Thyroid gland (tissue), 4 donors: ENCODE data around the gene DKK3. TPM values are rescaled to one million over a fixed set of nuclear protein-coding genes. Genes with fewer than 3 reads are reported as not detected.

ENCODE experiments used
- DNase-seq, 2 donors: peaks; one replicate each; pipeline ENCODE4 v3.0.0-alpha.2; 2019
- H3K27ac ChIP-seq, 3 donors: fragments of 200-600 bp; sonication (generic); 1 replicate in 2 of 3; 2 replicates in 1 of 3; pipeline ENCODE4 v1.5.1; 2016 to 2019; ENCODE audit warnings: mild to moderate bottlenecking in 1 of 3, moderate library complexity in 1 of 3
- H3K27me3 ChIP-seq: fragments of 200-600 bp; sonication (generic); one replicate; pipeline ENCODE4 v1.5.1; 2019
- H3K36me3 ChIP-seq, 2 donors: fragments of 200-600 bp; sonication (generic); one replicate each; pipeline ENCODE4 v1.5.1; 2016 to 2019
- H3K4me1 ChIP-seq, 2 donors: fragments of 200-600 bp; sonication (generic); one replicate each; pipeline ENCODE4 v1.5.1; 2017 to 2019
- H3K4me3 ChIP-seq, 3 donors: fragments of 200-600 bp; sonication (generic); replicated peaks in 1 of 3; 1 replicate in 2 of 3; 2 replicates in 1 of 3; pipeline ENCODE4 v1.5.1; 2016; ENCODE audit warnings: mild to moderate bottlenecking in 1 of 3
- H3K9me3 ChIP-seq: fragments of 200-600 bp; sonication (generic); one replicate; pipeline ENCODE4 v1.5.1; 2017
- CTCF ChIP-seq, 6 experiments: fragments of 200-600 bp in 3 of 6; fragments of 450-650 bp in 3 of 6; sonication (generic) in 3 of 6; IDR thresholded peaks; one replicate each; pipeline ENCODE4 v1.5.1; 2016 to 2019; ENCODE audit warnings: antibody characterized with exemption in 6 of 6, mild to moderate bottlenecking in 2 of 6, inconsistent platforms in 1 of 6, moderate library complexity in 1 of 6
- POLR2A ChIP-seq, 2 donors: fragments of 450-650 bp; IDR thresholded peaks; one replicate each; pipeline ENCODE4 v1.6.1; 2017; ENCODE audit warnings: antibody characterized with exemption in 2 of 2, mild to moderate bottlenecking in 2 of 2, moderate library complexity in 1 of 2
- WGBS, 2 donors: methylation state at CpG; one replicate each; pipeline ENCODE4 v1.1.5; 2017; 5-methylcytosine and 5-hydroxymethylcytosine counted together
- intact Hi-C: fragments of 100-400 bp; cut with DNase I; formaldehyde crosslinking; loops from one replicate; pipeline ENCODE4 v1.15.1; 2023
- total RNA-seq, 4 donors: library from RNA; depleted of rRNA; stranded (reverse); fragments of >200 nt; gene quantifications; one replicate each; pipeline ENCODE4 v1.2.3, GENCODE V29; 2016

Gene DKK3
- total RNA-seq, 4 donors from 2014 or later, result 15.1 to 72.0 (median 27.3) TPM

- Histone ChIP-seq H3K4me1 (no peaks in the 10 kb centered on the region), H3K36me3 (peaks cover 7 to 10% of the 10 kb centered on the region in 2 donors), H3K9me3 (no peaks in the 10 kb centered on the region), H3K4me3 (no peak overlapping the region), H3K27ac (no peak overlapping the region), H3K27me3 (no peaks in the 10 kb centered on the region)
- no peak for DNase-seq
- no peak for TF ChIP-seq POLR2A (IDR thresholded peaks at IDR 0.05)
- no peak for TF ChIP-seq CTCF (IDR thresholded peaks at IDR 0.05)
- 94 to 97% methylated on average over 2 of the region's 2 CpGs for WGBS, 2 donors
- intact Hi-C loops, result no loop called here
Measured at GRCh38 chr11:11946878-11947277, 61.5 kb downstream of the DKK3 start.

- 88 to 96% methylated on average over 2 of the region's 2 CpGs for WGBS, 2 donors
- Histone ChIP-seq H3K27ac (no peak overlapping the region), H3K4me3 (no peak overlapping the region), H3K9me3 (no peaks in the 10 kb centered on the region), H3K36me3 (peaks cover 7 to 14% of the 10 kb centered on the region in 2 donors), H3K27me3 (no peaks in the 10 kb centered on the region), H3K4me1 (no peaks in the 10 kb centered on the region)
- TF ChIP-seq CTCF (IDR thresholded peaks at IDR 0.05), result no peak
- no peak for TF ChIP-seq POLR2A (IDR thresholded peaks at IDR 0.05)
- DNase-seq, result no peak
- intact Hi-C loops, result no loop called here
Measured at GRCh38 chr11:11946180-11946579, 62.2 kb downstream of the DKK3 start.

DNA sequence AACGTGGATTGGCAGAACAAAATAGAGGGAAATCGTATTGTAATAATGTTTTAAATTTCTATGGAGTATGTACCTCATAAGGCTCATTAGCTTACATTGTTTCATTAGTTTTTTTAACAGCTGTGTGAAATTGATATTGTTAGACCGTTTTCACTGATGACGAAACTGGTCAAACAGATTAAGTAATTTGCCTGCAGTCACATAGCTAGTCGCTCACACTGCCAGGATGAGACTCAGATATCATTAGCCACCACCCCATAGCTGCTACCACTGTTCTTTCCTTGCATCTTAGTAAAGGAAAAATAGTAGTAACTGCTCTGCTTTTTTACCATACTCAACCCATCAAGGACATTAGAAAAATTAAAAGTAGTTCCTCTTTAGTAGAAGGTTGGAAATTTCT, 64.0 kb downstream of the DKK3 start:
- no peak overlapping the region for H3K27ac ChIP-seq
- H3K4me3 ChIP-seq, result no peak overlapping the region
- H3K36me3 ChIP-seq, result peaks cover 9 to 14% of the 10 kb centered on the region in 2 donors
- H3K27me3 ChIP-seq, result no peaks in the 10 kb centered on the region
- 94 to 96% methylated on average over 5 of the region's 5 CpGs for WGBS, 2 donors
- no peaks in the 10 kb centered on the region for H3K9me3 ChIP-seq
- intact Hi-C loops, result no loop called here
- TF ChIP-seq POLR2A (IDR thresholded peaks at IDR 0.05) (no peak), CTCF (IDR thresholded peaks at IDR 0.05) (no peak)
- DNase-seq, result no peak
- no peaks in the 10 kb centered on the region for H3K4me1 ChIP-seq

DNA sequence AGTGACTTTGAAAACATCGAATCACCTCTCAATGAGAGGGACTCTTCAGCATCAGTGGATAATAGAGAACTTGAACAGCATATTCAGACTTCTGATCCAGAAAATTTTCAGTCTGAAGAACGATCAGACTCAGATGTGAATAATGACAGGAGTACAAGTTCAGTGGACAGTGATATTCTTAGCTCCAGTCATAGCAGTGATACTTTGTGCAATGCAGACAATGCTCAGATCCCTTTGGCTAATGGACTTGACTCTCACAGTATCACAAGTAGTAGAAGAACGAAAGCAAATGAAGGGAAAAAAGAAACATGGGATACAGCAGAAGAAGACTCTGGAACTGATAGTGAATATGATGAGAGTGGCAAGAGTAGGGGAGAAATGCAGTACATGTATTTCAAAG, 65.8 kb downstream of the DKK3 start:
- TF ChIP-seq POLR2A (IDR thresholded peaks at IDR 0.05) (no peak), CTCF (IDR thresholded peaks at IDR 0.05) (no peak)
- Histone ChIP-seq H3K4me1 (no peaks in the 10 kb centered on the region), H3K9me3 (no peaks in the 10 kb centered on the region), H3K27me3 (no peaks in the 10 kb centered on the region), H3K36me3 (peaks cover 14 to 17% of the 10 kb centered on the region in 2 donors), H3K4me3 (no peak overlapping the region), H3K27ac (no peak overlapping the region)
- intact Hi-C loops, result no loop called here
- WGBS, 2 donors, result 90% methylated on average over 3 of the region's 3 CpGs
- no peak for DNase-seq

DNA sequence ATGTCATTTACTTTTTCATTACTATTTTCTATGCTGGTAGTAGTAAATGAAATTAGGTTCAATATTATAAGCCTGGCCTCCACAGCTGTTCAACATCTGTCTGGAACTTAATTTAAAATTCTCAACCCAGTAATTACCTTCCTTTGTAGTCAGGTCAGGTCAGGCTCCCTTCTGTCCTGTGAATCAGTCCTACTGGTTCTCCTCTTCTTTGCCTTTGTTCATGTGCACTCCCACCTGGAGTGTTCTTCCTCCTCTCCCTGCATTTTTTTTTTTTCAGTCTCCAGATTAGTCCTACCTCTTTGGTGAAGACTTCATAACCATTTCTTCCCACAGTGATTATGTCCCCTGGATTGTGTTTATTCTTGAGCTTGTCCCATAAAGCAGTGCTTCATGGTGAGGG, 67.9 kb downstream of the DKK3 start:
- Histone ChIP-seq H3K27ac (no peak overlapping the region), H3K36me3 (peaks cover 17 to 24% of the 10 kb centered on the region in 2 donors), H3K4me1 (no peaks in the 10 kb centered on the region)

More for the DNA sequence above, 67.9 kb downstream of the DKK3 start:
- Histone ChIP-seq H3K4me3 (no peak overlapping the region), H3K27me3 (no peaks in the 10 kb centered on the region), H3K9me3 (no peaks in the 10 kb centered on the region)
- intact Hi-C loops, result no loop called here
- no peak for DNase-seq
- TF ChIP-seq CTCF (IDR thresholded peaks at IDR 0.05) (no peak), POLR2A (IDR thresholded peaks at IDR 0.05) (no peak)
